ENCODE data around the gene SCG5.

SCG5 gene

GRCh38 chr15:32732574-32733157 lies 91.2 kb downstream of the SCG5 start:
- H3K27me3 ChIP-seq: no peaks in the 10 kb centered on the region
- H3K4me1 ChIP-seq: no peaks in the 10 kb centered on the region
- no peak overlapping the region for H3K9ac ChIP-seq
- TF ChIP-seq Cebpa-rat (IDR thresholded peaks at IDR 0.05): no peak
- peaks cover 0 to 12% (median 9%) of the 10 kb centered on the region in 11 experiments; a peak in 10 of 22 replicates for H3K9me3 ChIP-seq (replicated peaks in 1 of 11)
- H4K20me1 ChIP-seq: no peaks in the 10 kb centered on the region
- H3K27ac ChIP-seq: no peak overlapping the region
- H3K4me3 ChIP-seq: no peak overlapping the region
- H3K36me3 ChIP-seq: no peaks in the 10 kb centered on the region
- no peak overlapping the region for H3K4me2 ChIP-seq

DNA sequence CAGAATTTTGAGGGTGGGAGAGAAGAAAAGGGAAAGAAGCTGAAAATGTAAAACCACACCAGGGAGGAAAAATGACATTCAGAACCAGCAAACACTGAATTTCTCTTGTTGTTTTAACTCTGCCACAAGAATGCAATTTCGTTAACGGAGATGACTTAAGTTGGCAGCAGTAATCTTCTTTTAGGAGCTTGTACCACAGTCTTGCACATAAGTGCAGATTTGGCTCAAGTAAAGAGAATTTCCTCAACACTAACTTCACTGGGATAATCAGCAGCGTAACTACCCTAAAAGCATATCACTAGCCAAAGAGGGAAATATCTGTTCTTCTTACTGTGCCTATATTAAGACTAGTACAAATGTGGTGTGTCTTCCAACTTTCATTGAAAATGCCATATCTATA lies 91.8 kb downstream of the SCG5 start:
- Histone ChIP-seq H3K9me3 (replicated peaks in 1 of 11) (peaks cover 0 to 6% (median 4%) of the 10 kb centered on the region in 11 experiments; a peak in 10 of 22 replicates), H3K4me2 (no peak overlapping the region), H4K20me1 (no peaks in the 10 kb centered on the region), H3K36me3 (no peaks in the 10 kb centered on the region), H3K4me3 (no peak overlapping the region), H3K27ac (no peak overlapping the region), H3K27me3 (no peaks in the 10 kb centered on the region), H3K9ac (no peak overlapping the region), H3K4me1 (no peaks in the 10 kb centered on the region)
- no peak for TF ChIP-seq Cebpa-rat (IDR thresholded peaks at IDR 0.05)

GRCh38 chr15:32735989-32736700 lies 94.6 kb downstream of the SCG5 start:
- TF ChIP-seq Cebpa-rat (IDR thresholded peaks at IDR 0.05): no peak
- no peaks in the 10 kb centered on the region for H3K27me3 ChIP-seq
- H4K20me1 ChIP-seq: no peaks in the 10 kb centered on the region
- peaks cover 5 to 17% (median 14%) of the 10 kb centered on the region in 11 experiments; a peak in 17 of 22 replicates for H3K9me3 ChIP-seq (replicated peaks in 1 of 11)
- no peaks in the 10 kb centered on the region for H3K36me3 ChIP-seq
- no peak overlapping the region for H3K9ac ChIP-seq
- no peak overlapping the region for H3K4me2 ChIP-seq
- no peaks in the 10 kb centered on the region for H3K4me1 ChIP-seq
- H3K27ac ChIP-seq: no peak overlapping the region
- no peak overlapping the region for H3K4me3 ChIP-seq

- H3K27me3 ChIP-seq: no peaks in the 10 kb centered on the region
- H3K4me2 ChIP-seq: no peak overlapping the region
- no peak overlapping the region for H3K9ac ChIP-seq
- no peaks in the 10 kb centered on the region for H3K4me1 ChIP-seq
- no peak overlapping the region for H3K4me3 ChIP-seq
- H4K20me1 ChIP-seq: no peaks in the 10 kb centered on the region
- no peaks in the 10 kb centered on the region for H3K36me3 ChIP-seq
- no peak overlapping the region for H3K27ac ChIP-seq
- no peak for TF ChIP-seq Cebpa-rat (IDR thresholded peaks at IDR 0.05)
- H3K9me3 ChIP-seq (replicated peaks in 1 of 11): peaks cover 8 to 22% (median 19%) of the 10 kb centered on the region in 11 experiments; a peak in 18 of 22 replicates
Observed at GRCh38 chr15:32736701-32737061, 95.2 kb downstream of the SCG5 start.

DNA sequence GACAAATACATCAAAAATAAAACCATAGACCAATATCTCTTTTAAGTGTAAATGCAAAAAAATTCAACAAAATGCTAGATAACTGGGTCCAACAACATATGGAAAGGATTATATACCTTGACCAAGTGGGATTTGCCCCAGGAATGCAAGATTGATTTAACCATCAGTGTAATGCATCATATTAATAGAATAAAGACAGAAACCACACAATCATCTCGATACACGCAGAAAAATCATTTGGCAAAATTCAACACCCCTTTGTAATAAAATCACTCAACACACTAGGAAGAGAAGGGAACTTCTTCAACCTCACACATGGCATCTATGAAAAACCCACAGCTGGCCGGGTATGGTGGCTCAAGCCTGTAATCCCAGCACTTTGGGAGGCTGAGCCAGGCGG lies 95.8 kb downstream of the SCG5 start:
- H3K36me3 ChIP-seq: no peaks in the 10 kb centered on the region
- no peak overlapping the region for H3K27ac ChIP-seq
- H3K4me3 ChIP-seq: no peak overlapping the region
- no peak overlapping the region for H3K4me2 ChIP-seq
- no peaks in the 10 kb centered on the region for H3K4me1 ChIP-seq
- peaks cover 8 to 29% (median 25%) of the 10 kb centered on the region in 11 experiments; a peak in 19 of 22 replicates for H3K9me3 ChIP-seq (replicated peaks in 1 of 11)
- H4K20me1 ChIP-seq: no peaks in the 10 kb centered on the region
- no peak overlapping the region for H3K9ac ChIP-seq
- no peaks in the 10 kb centered on the region for H3K27me3 ChIP-seq
- TF ChIP-seq Cebpa-rat (IDR thresholded peaks at IDR 0.05): no peak

DNA sequence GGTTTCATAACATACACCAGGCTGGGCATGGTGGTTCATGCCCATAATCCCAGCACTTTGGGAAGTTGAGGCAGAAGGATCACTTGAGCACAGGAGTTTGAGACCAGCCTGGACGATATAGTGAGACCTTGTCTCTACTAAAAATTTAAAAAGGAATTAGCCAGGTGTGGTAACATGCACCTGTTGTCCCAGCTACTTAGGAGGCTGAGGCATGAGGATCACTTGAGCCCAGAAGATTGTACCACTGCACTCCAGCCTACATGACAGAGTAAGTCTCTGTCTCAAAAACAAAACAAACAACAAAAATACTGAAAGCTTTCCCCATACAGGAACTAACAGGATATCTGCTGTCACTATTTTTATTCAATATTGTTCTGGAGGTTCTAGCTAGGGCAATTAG lies 97.2 kb downstream of the SCG5 start:
- no peaks in the 10 kb centered on the region for H3K27me3 ChIP-seq
- no peaks in the 10 kb centered on the region for H3K4me1 ChIP-seq
- no peak overlapping the region for H3K27ac ChIP-seq
- H3K9me3 ChIP-seq (replicated peaks in 1 of 11): peaks cover 8 to 38% (median 30%) of the 10 kb centered on the region in 11 experiments; a peak in 20 of 22 replicates
- no peaks in the 10 kb centered on the region for H3K36me3 ChIP-seq
- no peak overlapping the region for H3K4me2 ChIP-seq
- TF ChIP-seq Cebpa-rat (IDR thresholded peaks at IDR 0.05): no peak
- H3K9ac ChIP-seq: no peak overlapping the region
- no peak overlapping the region for H3K4me3 ChIP-seq
- H4K20me1 ChIP-seq: no peaks in the 10 kb centered on the region

DNA sequence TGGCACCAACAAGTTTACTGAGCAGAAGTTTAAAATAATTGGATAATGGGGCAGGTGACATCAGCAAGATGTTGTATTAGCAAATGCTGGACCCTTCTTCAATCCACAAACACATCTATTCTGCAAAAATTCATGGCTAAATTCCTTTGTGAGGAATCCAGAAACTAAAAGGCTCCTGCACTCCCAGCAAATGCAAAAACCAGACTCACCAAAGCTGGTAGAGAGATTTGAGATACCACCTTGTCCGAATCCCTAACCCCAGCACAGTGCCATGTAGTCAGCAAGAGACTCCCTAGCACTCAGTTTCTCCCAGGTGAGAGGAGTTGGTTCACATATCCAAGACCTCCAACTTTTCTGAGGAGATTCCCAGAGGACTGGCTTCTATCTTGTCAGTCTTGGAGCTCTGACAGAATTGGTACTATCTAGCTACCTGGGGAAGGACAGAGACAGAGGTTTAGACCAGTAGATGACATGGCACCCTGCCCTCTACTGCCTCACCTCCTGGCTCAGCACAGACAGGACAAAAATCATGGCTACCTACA lies 98.1 kb downstream of the SCG5 start:
- H3K9me3 ChIP-seq (replicated peaks in 1 of 11): peaks cover 8 to 38% (median 30%) of the 10 kb centered on the region in 11 experiments; a peak in 20 of 22 replicates
- no peaks in the 10 kb centered on the region for H3K4me1 ChIP-seq
- TF ChIP-seq Cebpa-rat (IDR thresholded peaks at IDR 0.05): no peak
- no peak overlapping the region for H3K4me2 ChIP-seq
- no peaks in the 10 kb centered on the region for H4K20me1 ChIP-seq
- H3K9ac ChIP-seq: no peak overlapping the region
- no peaks in the 10 kb centered on the region for H3K36me3 ChIP-seq
- no peak overlapping the region for H3K4me3 ChIP-seq
- H3K27me3 ChIP-seq: no peaks in the 10 kb centered on the region
- no peak overlapping the region for H3K27ac ChIP-seq

GRCh38 chr15:32743411-32744140 lies 102.1 kb downstream of the SCG5 start:
- H3K27me3 ChIP-seq: no peaks in the 10 kb centered on the region
- no peak overlapping the region for H3K4me2 ChIP-seq
- no peaks in the 10 kb centered on the region; a peak in 1 of 20 replicates for H3K4me1 ChIP-seq
- peaks cover 8 to 38% (median 30%) of the 10 kb centered on the region in 11 experiments; a peak in 20 of 22 replicates for H3K9me3 ChIP-seq (replicated peaks in 1 of 11)
- no peak overlapping the region for H3K4me3 ChIP-seq
- no peak for TF ChIP-seq Cebpa-rat (IDR thresholded peaks at IDR 0.05)
- no peak overlapping the region for H3K9ac ChIP-seq
- H3K36me3 ChIP-seq: no peaks in the 10 kb centered on the region
- no peak overlapping the region for H3K27ac ChIP-seq
- H4K20me1 ChIP-seq: no peaks in the 10 kb centered on the region

- H3K36me3 ChIP-seq: no peaks in the 10 kb centered on the region
- peaks cover under 1 to 20% (median 15%) of the 10 kb centered on the region in 11 experiments; a peak in 16 of 22 replicates for H3K9me3 ChIP-seq (replicated peaks in 1 of 11)
- no peaks in the 10 kb centered on the region; a peak in 1 of 20 replicates for H3K4me1 ChIP-seq
- no peaks in the 10 kb centered on the region for H4K20me1 ChIP-seq
- H3K9ac ChIP-seq: no peak overlapping the region
- H3K27ac ChIP-seq: no peak overlapping the region
- no peak for TF ChIP-seq Cebpa-rat (IDR thresholded peaks at IDR 0.05)
- no peak overlapping the region for H3K4me2 ChIP-seq
- no peaks in the 10 kb centered on the region for H3K27me3 ChIP-seq
- no peak overlapping the region for H3K4me3 ChIP-seq
Observed at GRCh38 chr15:32746116-32746857, 104.8 kb downstream of the SCG5 start.

Data from BLaER1 treated with 17β-estradiol and CSF1 and Interleukin-3, amounts not matched to agents 10 nM and 100 nM (cell line).